HEK293T (cell line): ENCODE results near the gene TMEM61.

Source experiments
- ARNT ChIP-seq: fragments of 450-650 bp; IDR thresholded peaks from 2 replicates; pipeline ENCODE4 v1.6.1; 2017; ENCODE audit warnings: mild to moderate bottlenecking
- NFRKB ChIP-seq: fragments of 450-650 bp; IDR thresholded peaks from 2 replicates; pipeline ENCODE4 v1.6.1; 2016; ENCODE audit warnings: mild to moderate bottlenecking, moderate library complexity

GRCh38 chr1:54994355-54994990 is 14.0 kb downstream of the TMEM61 start:
- no peak for TF ChIP-seq NFRKB
- TF ChIP-seq ARNT = no peak
